ENCODE measurements around the gene NR1H4.
"Not testable (repeated sequence)": the region's sequence is repeated elsewhere in the genome, so short reads cannot be mapped to it uniquely, and the experiment has no call there.

Gene NR1H4

DNA sequence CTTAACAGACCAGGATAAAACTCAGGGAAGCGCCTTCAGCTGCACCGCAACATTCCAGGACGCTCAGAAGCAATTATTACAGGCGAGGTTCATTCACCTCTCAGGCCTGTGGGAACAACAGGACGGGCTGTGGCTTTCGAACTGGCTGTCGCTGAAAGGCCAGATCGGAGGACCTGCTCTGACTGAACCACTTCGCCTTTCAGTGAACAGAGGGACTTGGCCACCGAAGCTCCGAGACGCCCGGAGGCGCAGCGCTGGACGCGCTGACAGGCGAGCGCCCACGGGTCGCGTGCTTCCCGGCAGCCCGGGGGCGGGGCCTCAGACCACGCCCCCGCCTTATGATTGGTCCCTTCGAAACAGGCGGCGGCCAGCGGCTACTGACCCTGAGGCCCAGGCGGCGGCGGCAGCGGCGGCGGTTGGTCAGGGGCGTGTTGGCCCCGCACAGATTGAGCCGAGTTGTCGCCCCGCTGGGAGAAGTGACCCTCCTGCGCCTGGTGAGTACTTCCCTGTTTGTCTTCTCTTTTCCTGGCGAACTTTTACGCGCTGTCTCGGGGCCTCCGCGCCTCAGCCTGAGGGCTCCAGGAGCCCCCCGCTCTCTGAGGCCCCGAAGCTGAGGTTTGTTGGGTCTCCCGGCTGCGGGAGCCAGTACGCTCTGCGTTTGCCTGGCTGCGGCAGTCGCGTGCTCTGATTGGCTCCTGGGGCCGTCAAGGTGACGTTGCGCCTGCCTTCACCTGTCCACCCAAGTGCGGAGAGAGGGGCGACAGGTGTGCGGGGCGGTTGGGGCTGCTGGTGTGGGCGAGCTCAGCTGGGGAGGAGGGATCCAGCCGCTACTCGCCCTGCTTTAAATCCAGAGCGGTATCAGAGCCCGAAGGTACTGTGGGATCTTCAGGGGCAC lies 99.9 kb downstream of the NR1H4 start, which contains the start of gene GAS2L3:
Gene GAS2L3 (plus strand): TSS at position 393 of the 895 bp plus-strand sequence. CDS start 21,221 bp downstream, outside the sequence.
- DNase-seq, result peak; percentile 81

DNA sequence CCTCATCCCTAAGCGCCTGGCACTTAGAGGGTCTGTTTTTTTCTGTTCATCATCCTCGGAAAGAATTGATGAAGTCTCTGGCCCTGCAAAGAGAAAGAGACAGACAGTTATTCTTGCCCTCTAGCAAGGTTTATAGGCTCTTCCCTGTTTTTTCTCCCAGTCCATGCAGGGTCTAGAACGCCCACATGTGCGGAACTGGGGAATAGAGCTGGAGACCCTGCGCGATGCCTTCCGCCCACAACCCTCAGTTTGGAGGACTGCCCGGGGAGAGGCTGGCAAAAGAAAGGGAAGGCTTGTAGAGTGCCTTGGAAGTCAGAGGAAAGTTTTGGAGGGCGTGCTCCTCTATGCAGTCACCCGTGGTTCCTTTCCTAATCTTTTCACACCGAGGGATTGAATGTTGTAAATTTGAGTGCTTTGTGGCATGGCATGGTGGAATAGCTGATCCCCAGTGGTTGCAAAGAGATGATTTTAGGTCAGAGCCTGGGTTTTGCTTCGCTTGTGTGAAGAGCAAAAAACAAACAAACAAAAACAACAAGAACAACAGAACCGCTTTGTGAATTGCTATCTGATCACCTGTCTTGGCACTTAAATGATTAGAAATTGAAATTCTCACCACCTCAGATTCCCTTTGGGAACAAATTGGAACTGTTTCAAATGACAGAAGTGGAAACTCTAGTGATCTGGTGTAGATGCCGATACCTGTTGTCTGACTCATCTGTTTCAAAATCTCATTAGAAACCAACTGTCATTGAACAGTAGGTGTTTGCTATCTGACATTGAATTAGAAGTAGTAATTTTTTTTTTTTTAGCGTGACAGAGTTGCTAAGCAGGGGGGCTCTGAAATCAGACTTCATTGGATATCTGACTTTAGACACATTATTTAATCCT lies 100.8 kb downstream of the NR1H4 start:
- no peak for DNase-seq

DNA sequence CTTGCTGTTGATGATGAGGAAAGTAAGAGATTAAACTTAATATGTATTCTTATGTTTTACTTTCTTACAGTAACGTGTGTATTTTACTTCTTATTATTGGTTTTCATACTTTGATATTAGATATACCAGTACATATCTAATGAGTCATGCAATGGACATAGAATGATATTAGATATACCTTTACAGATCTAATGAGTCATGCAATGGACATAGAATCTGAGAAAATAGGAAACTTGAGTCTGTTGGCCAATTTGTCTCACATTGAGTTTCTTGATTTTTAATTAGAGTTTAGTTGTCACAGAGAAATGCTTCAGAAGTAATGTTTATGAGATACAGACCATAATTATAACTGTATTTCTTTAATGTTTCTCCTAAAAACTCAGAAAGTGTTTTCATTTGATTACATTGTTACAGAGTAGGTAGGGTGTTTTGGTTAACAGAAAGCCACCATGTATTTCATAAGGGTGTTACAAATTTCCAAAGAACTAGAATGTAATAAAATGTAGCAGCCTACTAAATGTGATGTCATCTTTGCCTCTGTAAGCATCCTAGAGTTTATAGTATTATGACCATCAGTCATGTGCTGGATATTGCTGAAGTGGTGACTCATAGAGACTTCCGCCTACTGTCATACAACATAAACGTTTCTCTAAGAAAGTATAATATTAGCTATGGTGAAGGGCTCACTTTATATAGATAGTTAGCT lies 102.8 kb downstream of the NR1H4 start:
- DNase-seq, result no peak

DNA sequence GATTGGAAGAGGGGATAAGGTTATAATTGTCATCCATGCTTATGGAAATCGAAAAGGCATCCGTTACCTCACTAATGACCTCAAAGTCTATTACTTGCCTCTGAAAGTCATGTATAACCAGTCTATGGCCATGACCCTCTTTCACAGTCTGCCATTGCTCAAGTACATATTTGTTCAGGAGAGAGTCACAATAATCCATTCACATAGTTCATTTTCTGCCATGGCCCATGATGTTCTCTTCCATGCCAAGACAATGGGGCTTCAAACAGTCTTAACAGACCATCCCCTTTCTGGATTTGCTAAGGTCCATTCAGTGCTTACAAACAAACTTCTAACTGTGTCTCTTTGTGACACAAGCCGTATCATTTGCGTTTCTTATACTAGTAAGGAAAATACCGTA lies 105.3 kb downstream of the NR1H4 start:
- DNase-seq, result no peak

DNA sequence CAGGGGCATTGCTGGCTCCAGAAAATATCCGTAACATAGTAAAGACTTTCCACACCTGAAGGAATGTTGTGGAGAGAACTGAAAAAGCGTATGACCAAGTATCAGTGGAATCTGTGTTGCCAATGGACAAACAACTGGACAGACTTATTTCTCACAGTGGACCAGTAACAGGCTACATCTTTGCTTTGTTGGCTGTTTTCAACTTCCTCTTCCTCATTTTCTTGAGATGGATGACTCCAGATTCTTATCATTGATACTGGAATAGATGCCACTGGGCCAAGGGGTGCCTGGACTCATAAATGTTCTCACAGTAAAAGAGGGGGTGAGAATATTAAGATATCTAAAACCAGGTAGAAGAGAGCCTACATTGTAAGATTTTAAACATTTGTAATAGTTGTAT lies 106.2 kb downstream of the NR1H4 start:
- no peak for DNase-seq

DNA sequence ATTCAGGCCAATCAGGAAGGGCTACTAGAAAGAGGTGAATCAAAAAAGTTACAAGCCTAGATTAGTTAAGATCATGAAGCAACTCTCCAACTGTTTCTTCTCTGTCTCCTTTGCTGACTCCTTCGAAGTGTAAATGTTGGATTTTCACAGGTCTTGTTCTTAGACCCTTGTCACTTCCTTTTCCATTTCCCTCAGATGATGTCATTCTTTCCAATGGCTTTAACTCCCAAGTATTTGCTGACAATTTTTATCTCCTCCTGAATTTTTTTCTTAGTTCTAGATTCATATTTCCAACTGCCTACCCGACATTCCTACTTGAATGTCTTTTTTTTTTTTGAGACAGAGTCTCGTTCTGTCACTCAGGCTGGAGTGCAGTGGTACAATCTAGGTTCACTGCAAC lies 110.6 kb downstream of the NR1H4 start:
- DNase-seq, result no peak

DNA sequence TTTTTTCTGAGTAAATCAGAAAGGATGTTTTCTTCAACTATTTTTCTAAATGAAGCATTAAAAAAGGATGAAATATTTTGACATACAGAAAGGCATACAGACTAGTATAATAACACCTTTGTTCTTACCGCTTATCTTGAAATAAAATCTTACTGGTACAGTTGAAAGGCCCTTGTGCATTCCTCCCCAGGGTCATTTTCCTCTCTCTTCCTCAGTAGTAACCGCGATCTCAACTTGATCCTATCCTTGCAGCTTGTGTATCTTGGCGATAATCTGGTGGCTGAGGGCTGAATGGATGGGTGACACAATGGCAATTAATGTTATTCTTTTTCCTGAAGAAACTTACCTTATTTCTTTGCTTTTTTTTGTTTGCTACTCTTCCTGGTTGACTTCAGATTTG lies 118.3 kb downstream of the NR1H4 start:
- no peak for DNase-seq

DNA sequence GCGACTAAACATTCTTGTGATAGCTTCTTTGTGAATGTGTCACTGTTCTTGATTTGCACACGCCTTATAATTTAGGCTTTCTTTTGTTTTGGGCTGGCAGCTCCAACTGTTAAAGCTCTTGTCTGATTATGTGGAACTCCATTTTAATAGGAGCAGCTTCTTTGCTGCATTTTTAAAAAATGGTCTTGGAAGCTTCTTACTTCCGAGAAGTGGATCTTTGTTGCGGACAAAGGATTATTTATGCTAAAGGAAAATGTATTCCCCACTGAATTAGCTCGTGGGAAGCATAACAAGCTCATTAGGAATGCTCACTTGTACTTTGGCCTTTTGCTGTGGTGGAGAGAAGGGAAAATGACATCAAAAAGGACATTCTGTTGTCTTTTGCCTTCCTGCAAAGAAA lies 119.8 kb downstream of the NR1H4 start:
- no peak for DNase-seq

DNA sequence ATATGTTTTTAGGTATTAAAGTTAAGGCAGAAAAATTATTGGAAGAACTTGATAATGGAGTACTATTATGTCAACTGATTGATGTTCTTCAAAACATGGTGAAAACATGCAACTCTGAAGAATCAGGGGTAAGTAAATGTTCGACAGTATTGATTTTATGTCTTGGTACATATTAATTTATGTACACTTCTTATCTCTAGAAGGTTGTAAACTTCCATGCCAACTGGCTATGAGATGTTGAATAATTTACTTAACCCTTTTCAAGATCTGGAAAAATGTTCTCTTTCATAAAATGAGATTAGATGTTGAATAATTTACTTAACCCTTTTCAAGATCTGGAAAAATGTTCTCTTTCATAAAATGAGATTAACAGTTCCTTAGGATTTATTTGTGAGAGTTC lies 128.0 kb downstream of the NR1H4 start:
- DNase-seq, result no peak

DNA sequence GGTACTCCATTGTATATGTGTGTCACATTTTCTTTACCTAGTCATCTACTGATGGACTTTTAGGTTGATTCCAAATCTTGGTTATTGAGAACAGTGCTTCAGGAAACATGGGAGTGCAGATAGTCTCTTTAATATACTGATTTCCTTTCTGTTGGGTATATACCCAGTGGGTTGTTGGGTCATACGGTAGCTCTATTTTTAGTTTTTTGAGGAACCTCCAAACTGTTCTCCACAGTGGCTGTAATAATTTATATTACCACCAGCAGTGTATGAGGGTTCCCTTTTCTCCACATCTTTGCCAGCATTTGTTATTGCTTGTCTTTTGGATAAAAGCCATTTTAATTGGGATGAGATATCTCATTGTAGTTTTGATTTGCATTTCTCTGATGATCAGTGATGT lies 129.3 kb downstream of the NR1H4 start:
- not testable (repeated sequence) for DNase-seq

DNA sequence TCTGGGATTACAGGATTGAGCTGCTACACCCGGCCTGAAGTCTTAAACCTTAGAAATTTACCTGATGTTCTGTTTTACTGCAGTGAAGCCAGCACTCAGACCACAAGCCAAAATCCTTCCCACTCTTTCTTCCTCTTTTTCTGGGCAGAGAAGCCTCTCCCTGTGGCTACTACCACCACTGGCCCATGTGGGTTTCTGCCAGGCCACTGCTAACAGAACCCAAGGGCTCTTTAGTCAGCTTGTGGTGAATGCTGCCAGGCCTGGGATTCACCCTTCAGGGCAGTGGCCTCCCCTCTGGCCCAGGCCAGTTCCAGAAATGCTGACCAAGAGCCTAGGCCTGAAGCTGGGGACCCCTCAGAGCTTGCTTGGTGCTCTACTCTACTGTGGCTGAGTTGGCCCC lies 135.1 kb downstream of the NR1H4 start:
- DNase-seq, result no peak

DNA sequence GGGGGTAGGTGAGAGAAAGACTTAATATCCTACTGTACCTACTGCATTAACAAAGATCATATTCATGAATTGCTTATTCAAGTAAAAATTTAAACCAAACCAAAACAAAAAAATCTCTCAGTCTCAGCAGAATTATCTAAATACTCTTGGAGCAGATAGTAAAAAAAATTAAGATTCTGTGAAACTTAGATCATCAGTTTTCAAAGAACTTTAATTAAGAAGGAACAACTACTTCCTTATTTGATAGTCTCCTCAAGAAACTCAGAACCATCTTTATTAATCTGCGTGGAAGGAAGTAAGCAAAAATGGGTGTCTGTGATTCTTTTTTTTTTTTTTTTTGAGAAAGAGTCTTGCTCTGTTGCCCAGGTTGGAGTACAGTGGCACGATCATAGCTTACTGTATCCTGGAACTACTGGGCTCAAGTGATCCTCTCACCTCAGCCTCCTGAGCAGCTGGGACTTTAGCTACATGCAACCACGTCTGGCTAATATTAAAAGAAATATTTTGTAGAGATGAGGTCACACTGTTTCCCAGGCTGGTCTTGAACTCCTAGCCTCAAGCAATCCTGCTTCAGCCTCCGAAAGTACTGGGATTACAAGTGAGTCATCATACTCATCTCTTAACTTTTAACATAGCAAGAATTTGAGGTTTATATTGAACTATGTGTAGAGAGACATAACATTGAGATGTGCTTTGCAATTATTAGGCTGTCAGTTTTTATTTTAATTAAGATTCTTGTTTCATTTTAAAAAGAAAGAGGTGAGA lies 137.2 kb downstream of the NR1H4 start:
- no peak for DNase-seq

DNA sequence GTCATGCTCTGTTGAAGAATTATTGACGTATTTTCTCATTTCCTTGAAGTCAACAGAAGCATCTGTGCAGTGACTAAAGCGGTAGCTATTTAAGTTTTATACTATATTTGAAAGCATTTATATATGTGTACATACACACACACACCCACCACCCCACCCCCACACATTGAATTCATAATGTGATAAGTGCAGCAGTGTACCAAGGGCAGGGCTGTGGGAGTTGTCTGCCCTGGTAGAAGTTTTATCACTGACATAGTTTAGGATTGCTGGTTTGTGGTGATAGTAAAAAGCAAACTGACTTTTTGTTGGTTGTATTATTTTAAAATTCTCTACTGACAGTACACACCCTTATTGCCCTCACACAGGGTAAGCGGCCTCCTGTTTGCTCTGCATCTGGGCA lies 138.9 kb downstream of the NR1H4 start:
- DNase-seq, result no peak

Data from activated CD8-positive, alpha-beta memory T cell treated with anti-CD3 and anti-CD28 coated beads for 24 hours (primary cell).